NB4 (cell line): ENCODE measurements around the gene HYAL3.
A peak's percentile ranks its signal among the peaks of the same experiment; 100 is the strongest.
"Not testable (repeated sequence)": the region's sequence is repeated elsewhere in the genome, so short reads cannot be mapped to it uniquely, and the experiment has no call there.

Experiments
- DNase-seq: peaks from one replicate; pipeline ENCODE4 v3.0.0; 2010; ENCODE audit warnings: low read depth
- H3K4me3 ChIP-seq: one replicate; pipeline ENCODE4 v1.5.1; 2011; ENCODE audit warnings: mild to moderate bottlenecking, low read depth, low read length, moderate library complexity
- MAX ChIP-seq: IDR thresholded peaks from 2 replicates; pipeline ENCODE4 v1.6.1; 2011; ENCODE audit warnings: low read depth, low read length
- MYC ChIP-seq: IDR thresholded peaks from 2 replicates; pipeline ENCODE4 v1.6.1; 2011; ENCODE audit warnings: low read depth, low read length
- POLR2A ChIP-seq: IDR thresholded peaks from 2 replicates; pipeline ENCODE4 v1.6.1; 2011; ENCODE audit warnings: mild to moderate bottlenecking; ENCODE audit not compliant: insufficient read length; ENCODE audit errors: extremely low read depth
- TF ChIP-seq, protein P1 (sequence below): IDR thresholded peaks from one replicate; pipeline ENCODE4 v1.5.1; 2012; ENCODE audit warnings: low read depth, low read length

HYAL3 gene

DNA sequence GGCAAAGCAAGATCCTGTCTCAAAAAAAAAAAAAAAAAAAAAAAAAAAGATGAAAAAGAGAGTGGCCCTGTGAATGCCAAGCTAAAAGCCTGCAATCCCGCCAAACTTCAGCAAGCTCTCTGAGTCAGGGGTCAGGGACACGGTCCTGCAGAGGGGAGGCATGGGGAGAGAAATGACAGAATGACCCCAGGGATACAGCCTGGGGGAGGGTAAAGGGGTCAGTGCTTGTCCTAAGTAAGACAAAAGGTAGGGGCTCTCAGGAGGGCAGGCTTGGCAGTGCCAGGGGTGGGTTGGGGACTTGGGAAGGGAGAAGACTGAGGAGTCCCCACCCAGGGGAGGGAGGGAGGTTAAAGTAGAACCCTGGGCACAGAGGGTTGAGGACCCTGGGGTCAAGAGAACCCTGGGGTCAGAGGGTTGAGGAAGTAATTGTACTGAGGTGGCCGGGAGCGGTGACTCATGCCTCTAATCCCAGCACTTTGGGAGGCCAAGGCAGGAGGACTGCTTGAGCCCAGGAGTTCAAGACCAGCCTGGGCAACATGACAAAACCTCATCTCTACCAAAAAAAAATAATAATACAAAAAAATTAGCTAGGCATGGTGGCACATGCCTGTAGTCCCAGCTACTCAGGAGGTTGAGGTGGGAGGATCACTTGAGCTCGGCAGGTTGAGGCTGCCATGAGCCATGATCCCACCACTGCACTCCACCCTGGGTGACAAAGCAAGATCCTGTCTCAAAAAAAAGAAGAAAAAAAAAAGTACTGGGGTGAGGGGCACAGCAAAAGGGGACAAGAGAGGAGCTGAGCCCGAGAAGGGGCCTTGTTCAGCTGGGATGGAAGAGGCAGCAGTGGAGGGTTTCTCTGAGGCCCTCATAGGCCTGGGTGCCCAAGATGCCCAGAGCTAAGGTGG lies 35.5 kb downstream of the HYAL3 start:
- no peak overlapping the region for H3K4me3 ChIP-seq
- TF ChIP-seq MAX, result no peak
- no peak for TF ChIP-seq MYC
- no peak for TF ChIP-seq POLR2A
- TF ChIP-seq, protein P1, sequence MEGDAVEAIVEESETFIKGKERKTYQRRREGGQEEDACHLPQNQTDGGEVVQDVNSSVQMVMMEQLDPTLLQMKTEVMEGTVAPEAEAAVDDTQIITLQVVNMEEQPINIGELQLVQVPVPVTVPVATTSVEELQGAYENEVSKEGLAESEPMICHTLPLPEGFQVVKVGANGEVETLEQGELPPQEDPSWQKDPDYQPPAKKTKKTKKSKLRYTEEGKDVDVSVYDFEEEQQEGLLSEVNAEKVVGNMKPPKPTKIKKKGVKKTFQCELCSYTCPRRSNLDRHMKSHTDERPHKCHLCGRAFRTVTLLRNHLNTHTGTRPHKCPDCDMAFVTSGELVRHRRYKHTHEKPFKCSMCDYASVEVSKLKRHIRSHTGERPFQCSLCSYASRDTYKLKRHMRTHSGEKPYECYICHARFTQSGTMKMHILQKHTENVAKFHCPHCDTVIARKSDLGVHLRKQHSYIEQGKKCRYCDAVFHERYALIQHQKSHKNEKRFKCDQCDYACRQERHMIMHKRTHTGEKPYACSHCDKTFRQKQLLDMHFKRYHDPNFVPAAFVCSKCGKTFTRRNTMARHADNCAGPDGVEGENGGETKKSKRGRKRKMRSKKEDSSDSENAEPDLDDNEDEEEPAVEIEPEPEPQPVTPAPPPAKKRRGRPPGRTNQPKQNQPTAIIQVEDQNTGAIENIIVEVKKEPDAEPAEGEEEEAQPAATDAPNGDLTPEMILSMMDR, result no peak
- DNase-seq, result no peak

GRCh38 chr3:50262778-50263177 lies 36.4 kb downstream of the HYAL3 start:
- DNase-seq, result no peak
- TF ChIP-seq POLR2A (no peak), MYC (no peak), MAX (no peak)
- TF ChIP-seq, protein P1, result no peak
- H3K4me3 ChIP-seq, result no peak overlapping the region

- DNase-seq, H3K4me3 ChIP-seq: not testable (repeated sequence)
Measured at GRCh38 chr3:50262200-50262599, 37.0 kb downstream of the HYAL3 start.

- H3K4me3 ChIP-seq, result no peak overlapping the region
- TF ChIP-seq MYC, result no peak
- no peak for TF ChIP-seq MAX
- TF ChIP-seq POLR2A, result no peak
- TF ChIP-seq, protein P1, result no peak
- no peak for DNase-seq
Measured at GRCh38 chr3:50261505-50261904, 37.7 kb downstream of the HYAL3 start.

GRCh38 chr3:50260942-50261441 lies 38.2 kb downstream of the HYAL3 start:
- no peak for TF ChIP-seq MYC
- no peak for TF ChIP-seq MAX
- TF ChIP-seq, protein P1, result no peak
- no peak for TF ChIP-seq POLR2A
- no peak overlapping the region for H3K4me3 ChIP-seq
- no peak for DNase-seq

GRCh38 chr3:50260027-50260941 lies 38.9 kb downstream of the HYAL3 start:
- DNase-seq, result peak; percentile 86
- no peak overlapping the region for H3K4me3 ChIP-seq
- TF ChIP-seq MYC (no peak), MAX (peak; percentile 32), POLR2A (peak; percentile 36)
- TF ChIP-seq, protein P1, result peak; percentile 88
